GM21825 (cell line): ENCODE data around the gene TEDC1.

ENCODE experiments used
- ATAC-seq: cut with Tn5 transposase; IDR thresholded peaks from one replicate; pipeline ENCODE4 v1.9.1; 2021; ENCODE audit warnings: mild to moderate bottlenecking, moderate library complexity; ENCODE audit not compliant: unreplicated experiment

Gene TEDC1

GRCh38 chr14:105458010-105458409 lies 33.0 kb upstream of the TEDC1 start:
- no peak for ATAC-seq

DNA sequence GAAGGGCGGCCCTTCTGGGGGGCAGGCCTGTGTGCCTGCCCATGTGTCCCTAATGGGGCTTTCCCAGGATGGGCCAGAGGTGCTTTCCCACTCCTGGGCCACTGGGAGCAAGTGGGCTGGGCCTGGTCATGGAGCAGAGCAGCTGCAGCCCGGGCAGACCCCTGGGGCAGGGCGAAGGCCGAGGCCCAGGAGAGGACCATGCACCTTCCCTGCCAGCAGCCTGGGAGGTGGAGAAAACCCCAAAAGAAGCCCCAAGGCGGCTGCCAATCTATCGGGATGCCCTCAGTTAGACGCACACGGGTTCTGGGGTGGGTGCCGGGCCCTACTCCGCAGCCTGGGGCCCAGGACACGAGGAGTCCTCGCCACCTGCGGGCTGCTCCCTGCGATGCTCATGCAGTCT lies 32.5 kb upstream of the TEDC1 start:
- no peak for ATAC-seq

- no peak for ATAC-seq
These were observed 30.9 kb upstream of the TEDC1 start for GRCh38 chr14:105460116-105460515.

DNA sequence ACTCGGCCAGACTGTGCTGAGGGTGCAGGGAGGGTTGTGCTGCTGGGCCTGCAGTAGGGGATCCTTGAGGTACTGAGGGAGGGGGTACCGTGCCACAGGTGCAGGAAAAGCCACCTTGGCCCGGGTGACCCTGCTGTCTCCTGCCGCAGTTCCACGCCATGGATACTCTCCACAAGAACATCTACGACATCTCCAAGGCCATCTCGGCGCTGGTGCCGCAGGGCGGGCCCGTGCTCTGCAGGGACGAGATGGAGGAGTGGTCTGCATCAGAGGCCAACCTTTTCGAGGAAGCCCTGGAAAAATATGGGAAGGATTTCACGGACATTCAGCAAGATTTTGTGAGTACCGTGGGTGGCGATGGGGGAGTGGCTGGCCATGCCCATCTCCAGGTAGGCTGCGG lies 30.4 kb upstream of the TEDC1 start:
- ATAC-seq, result no peak

GRCh38 chr14:105461903-105462302 lies 29.1 kb upstream of the TEDC1 start:
- no peak for ATAC-seq

- ATAC-seq, result no peak
These were observed 26.5 kb upstream of the TEDC1 start for GRCh38 chr14:105464501-105464900.

GRCh38 chr14:105465209-105466031 lies 25.6 kb upstream of the TEDC1 start:
- no peak for ATAC-seq

- ATAC-seq, result no peak
These were observed 24.4 kb upstream of the TEDC1 start for GRCh38 chr14:105466531-105467248.

DNA sequence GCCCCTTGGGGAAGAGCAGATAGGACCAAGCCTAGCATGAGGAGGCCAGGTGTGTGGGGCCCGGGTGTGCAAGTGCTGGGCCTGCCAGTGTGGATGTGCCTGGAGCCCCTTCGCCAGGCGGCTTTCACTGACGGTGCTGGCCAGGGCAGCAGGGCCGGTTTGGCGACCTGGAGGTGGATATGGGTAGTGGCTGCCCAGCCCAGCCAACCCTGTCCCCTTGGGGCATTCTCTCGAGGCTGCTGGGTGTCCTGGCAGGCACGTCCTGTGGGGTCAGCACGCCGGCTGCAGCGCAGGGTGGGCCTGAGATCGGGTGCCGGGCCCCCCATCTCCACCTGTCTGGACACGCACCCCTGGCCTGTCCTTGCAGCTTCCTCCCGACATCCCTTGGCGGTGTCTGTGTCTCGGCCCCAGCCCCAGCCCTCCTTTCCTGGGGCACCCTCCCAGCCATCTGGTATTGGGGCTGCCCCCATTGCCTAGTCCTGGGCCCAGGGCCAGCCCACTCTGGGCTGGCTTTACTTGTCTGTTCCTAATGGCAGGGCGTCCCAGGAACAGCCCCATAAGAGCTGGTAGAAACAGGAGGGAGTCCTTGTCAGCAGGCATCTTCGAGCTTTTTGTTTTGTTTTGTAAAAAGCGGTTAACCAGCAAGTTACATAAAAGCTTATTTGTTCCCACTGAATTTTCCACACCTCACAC lies 23.7 kb upstream of the TEDC1 start:
- no peak for ATAC-seq

DNA sequence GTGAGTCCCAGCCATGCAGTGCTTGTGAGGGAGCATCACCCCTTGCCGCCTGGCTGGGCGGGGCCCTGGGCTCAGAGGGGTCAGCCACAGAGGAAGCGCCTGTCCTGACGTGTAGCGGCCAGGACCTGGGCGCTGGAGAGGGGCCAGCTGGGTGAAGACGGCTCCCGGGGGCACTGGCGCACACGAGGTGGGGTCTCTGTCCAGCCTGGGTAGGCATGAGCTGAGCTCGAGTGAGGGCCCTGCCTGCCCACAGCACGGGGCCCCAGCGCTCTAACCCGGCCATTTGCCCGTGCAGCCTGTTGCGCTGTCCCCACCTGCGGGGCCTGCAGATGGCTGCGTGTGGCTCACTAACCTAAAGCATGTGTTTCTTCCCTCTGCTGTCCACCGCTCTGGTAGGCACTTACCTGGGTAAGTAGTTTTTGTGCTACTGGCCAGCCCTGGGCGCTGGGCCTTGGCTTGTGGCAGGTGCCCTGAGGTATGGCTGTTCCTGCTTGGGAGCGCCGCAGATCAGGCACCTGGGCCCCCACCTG lies 23.0 kb upstream of the TEDC1 start:
- ATAC-seq, result no peak

GRCh38 chr14:105468621-105469241 lies 22.3 kb upstream of the TEDC1 start:
- ATAC-seq, result no peak

DNA sequence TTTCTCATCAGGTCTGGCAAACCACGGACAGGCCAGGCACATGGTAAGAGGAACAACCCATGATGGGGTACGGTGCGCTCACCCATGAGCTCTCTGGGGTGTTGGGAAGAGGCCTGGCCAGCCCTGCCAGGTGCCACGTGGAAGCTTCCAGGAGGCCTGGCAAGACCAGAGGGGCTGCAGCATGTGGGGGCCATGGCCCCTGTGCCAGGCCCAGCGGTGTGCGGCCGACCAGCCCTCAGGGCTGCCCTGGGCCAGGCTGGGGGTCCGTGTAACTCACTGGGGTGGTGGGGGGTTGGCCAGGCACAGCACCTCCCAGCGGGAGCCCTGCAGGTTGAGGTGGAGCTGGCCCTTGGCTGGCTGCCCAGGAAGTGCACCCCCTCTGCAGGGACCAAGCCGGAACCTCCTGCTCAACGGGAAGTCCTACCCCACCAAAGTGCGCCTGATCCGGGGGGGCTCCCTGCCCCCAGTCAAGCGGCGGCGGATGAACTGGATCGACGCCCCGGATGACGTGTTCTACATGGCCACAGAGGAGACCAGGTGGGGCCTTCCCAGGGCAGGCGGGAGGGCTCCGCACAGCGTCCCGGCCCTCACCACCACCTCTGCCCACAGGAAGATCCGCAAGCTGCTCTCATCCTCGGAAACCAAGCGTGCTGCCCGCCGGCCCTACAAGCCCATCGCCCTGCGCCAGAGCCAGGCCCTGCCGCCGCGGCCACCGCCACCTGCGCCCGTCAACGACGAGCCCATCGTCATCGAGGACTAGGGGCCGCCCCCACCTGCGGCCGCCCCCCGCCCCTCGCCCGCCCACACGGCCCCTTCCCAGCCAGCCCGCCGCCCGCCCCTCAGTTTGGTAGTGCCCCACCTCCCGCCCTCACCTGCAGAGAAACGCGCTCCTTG lies 21.3 kb upstream of the TEDC1 start:
- ATAC-seq, result no peak

- no peak for ATAC-seq
These were observed 20.4 kb upstream of the TEDC1 start for GRCh38 chr14:105470350-105471296.

GRCh38 chr14:105471297-105471821 lies 19.7 kb upstream of the TEDC1 start:
- ATAC-seq, result no peak

- ATAC-seq, result no peak
These were observed 19.1 kb upstream of the TEDC1 start for GRCh38 chr14:105471823-105472485.

GRCh38 chr14:105472486-105472991 lies 18.5 kb upstream of the TEDC1 start:
- no peak for ATAC-seq

- ATAC-seq, result no peak
These were observed 17.9 kb upstream of the TEDC1 start for GRCh38 chr14:105473033-105473676.
